Thyroid gland (tissue), 4 donors: ENCODE data around the gene ETHE1.

Experiments
- POLR2A ChIP-seq, 2 donors: fragments of 450-650 bp; IDR thresholded peaks; one replicate each; pipeline ENCODE4 v1.6.1; 2017; ENCODE audit warnings: antibody characterized with exemption in 2 of 2, mild to moderate bottlenecking in 2 of 2, moderate library complexity in 1 of 2
- TF ChIP-seq, protein P1 (sequence below), 6 experiments: fragments of 200-600 bp in 3 of 6; fragments of 450-650 bp in 3 of 6; sonication (generic) in 3 of 6; IDR thresholded peaks; one replicate each; pipeline ENCODE4 v1.5.1; 2016 to 2019; ENCODE audit warnings: antibody characterized with exemption in 6 of 6, mild to moderate bottlenecking in 2 of 6, inconsistent platforms in 1 of 6, moderate library complexity in 1 of 6

GRCh38 chr19:43569657-43570056 lies 42.7 kb upstream of the ETHE1 start:
- TF ChIP-seq, protein P1, sequence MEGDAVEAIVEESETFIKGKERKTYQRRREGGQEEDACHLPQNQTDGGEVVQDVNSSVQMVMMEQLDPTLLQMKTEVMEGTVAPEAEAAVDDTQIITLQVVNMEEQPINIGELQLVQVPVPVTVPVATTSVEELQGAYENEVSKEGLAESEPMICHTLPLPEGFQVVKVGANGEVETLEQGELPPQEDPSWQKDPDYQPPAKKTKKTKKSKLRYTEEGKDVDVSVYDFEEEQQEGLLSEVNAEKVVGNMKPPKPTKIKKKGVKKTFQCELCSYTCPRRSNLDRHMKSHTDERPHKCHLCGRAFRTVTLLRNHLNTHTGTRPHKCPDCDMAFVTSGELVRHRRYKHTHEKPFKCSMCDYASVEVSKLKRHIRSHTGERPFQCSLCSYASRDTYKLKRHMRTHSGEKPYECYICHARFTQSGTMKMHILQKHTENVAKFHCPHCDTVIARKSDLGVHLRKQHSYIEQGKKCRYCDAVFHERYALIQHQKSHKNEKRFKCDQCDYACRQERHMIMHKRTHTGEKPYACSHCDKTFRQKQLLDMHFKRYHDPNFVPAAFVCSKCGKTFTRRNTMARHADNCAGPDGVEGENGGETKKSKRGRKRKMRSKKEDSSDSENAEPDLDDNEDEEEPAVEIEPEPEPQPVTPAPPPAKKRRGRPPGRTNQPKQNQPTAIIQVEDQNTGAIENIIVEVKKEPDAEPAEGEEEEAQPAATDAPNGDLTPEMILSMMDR (IDR thresholded peaks at IDR 0.05): no peak
- TF ChIP-seq POLR2A (IDR thresholded peaks at IDR 0.05): no peak
